IMR-90 (cell line): ENCODE data around the gene KRTAP1-5. TPM values are rescaled to one million over a fixed set of nuclear protein-coding genes. Genes with fewer than 3 reads are reported as not detected.

Experiments
- ATAC-seq: fragments of 200-7000 bp; cut with Tn5 transposase; 2 replicates; pipeline ENCODE4 v1.9.1; 2020; ENCODE audit warnings: low read depth, mild to moderate bottlenecking, moderate library complexity
- BruUV-seq: library from RNA; stranded (reverse); fragments of 400-500 nt; replicated peaks from 2 replicates; lab custom pipeline; 2021; lab: Mats Ljungman, UMichigan
- CTCF ChIA-PET: fragments of 300-600 bp; formaldehyde crosslinking; extraction: SDS; loops from one replicate; lab custom pipeline; 2021; ENCODE audit warnings: antibody characterized with exemption; lab: Yijun Ruan, JAX
- POLR2A ChIA-PET: fragments of 300-600 bp; sonication (Branson Sonifier 250); formaldehyde crosslinking; loops from one replicate; lab custom pipeline; 2022; ENCODE audit warnings: antibody characterized with exemption; ENCODE audit not compliant: unreplicated experiment; lab: Charles Lee
- DNase-seq: peaks from one replicate; pipeline ENCODE4 v3.0.0; 2013
- H2AFZ ChIP-seq: replicated peaks from 2 replicates; pipeline ENCODE3; 2013; ENCODE audit warnings: low read length, mild to moderate bottlenecking; ENCODE audit not compliant: poor library complexity
- H2AK5ac ChIP-seq: 2 replicates; pipeline ENCODE4 v1.6.1; 2013; ENCODE audit warnings: low read depth, low read length, inconsistent platforms
- H2AK9ac ChIP-seq: replicated peaks from 2 replicates; pipeline ENCODE3; 2013; ENCODE audit warnings: mild to moderate bottlenecking, low read depth, low read length, moderate library complexity; ENCODE audit not compliant: poor library complexity
- H2BK120ac ChIP-seq: 2 replicates; pipeline ENCODE4 v1.6.1; 2013; ENCODE audit warnings: low read depth, low read length, inconsistent platforms
- H2BK15ac ChIP-seq: 3 replicates; pipeline ENCODE4 v1.6.1; 2013; ENCODE audit warnings: low read depth, low read length, inconsistent platforms
- H2BK20ac ChIP-seq: 2 replicates; pipeline ENCODE4 v1.6.1; 2013; ENCODE audit warnings: low read depth, mild to moderate bottlenecking, inconsistent platforms, low read length, moderate library complexity
- H2BK5ac ChIP-seq: 2 replicates; pipeline ENCODE4 v1.6.1; 2013; ENCODE audit warnings: mild to moderate bottlenecking, low read depth, low read length, inconsistent platforms; ENCODE audit not compliant: poor library complexity, severe bottlenecking
- H3K14ac ChIP-seq: replicated peaks from 2 replicates; pipeline ENCODE4 v1.6.1; 2013; ENCODE audit warnings: low read depth, low read length, inconsistent platforms
- H3K18ac ChIP-seq: 2 replicates; pipeline ENCODE4 v1.6.1; 2013; ENCODE audit warnings: low read depth, low read length, control low read depth
- H3K23ac ChIP-seq: 2 replicates; pipeline ENCODE4 v1.6.1; 2013; ENCODE audit warnings: low read depth, low read length, inconsistent platforms
- H3K27ac ChIP-seq: 2 replicates; pipeline ENCODE4 v1.5.1; 2013; ENCODE audit warnings: mild to moderate bottlenecking, control low read depth, low read length; ENCODE audit not compliant: insufficient read depth
- H3K27me3 ChIP-seq: 2 replicates; pipeline ENCODE4 v1.6.1; 2013; ENCODE audit warnings: low read length; ENCODE audit not compliant: control insufficient read depth, insufficient read depth
- H3K36me3 ChIP-seq: 2 replicates; pipeline ENCODE4 v1.6.1; 2013; ENCODE audit warnings: low read length, mixed read lengths; ENCODE audit not compliant: control insufficient read depth, insufficient read depth
- H3K4ac ChIP-seq: 2 replicates; pipeline ENCODE4 v1.6.1; 2013; ENCODE audit warnings: low read depth, low read length, inconsistent platforms
- H3K4me1 ChIP-seq: 2 replicates; pipeline ENCODE4 v1.6.1; 2013; ENCODE audit warnings: low read length, mixed read lengths; ENCODE audit not compliant: control insufficient read depth, insufficient read depth
- H3K4me2 ChIP-seq: 2 replicates; pipeline ENCODE4 v1.6.1; 2013; ENCODE audit warnings: low read depth, mild to moderate bottlenecking, control low read depth, low read length, moderate library complexity
- H3K4me3 ChIP-seq: 2 replicates; pipeline ENCODE4 v1.5.1; 2013; ENCODE audit warnings: low read depth, mild to moderate bottlenecking, control low read depth, low read length, moderate library complexity; ENCODE audit not compliant: insufficient read depth
- H3K56ac ChIP-seq: 2 replicates; pipeline ENCODE4 v1.6.1; 2013; ENCODE audit warnings: low read length, inconsistent platforms; ENCODE audit not compliant: insufficient read depth; ENCODE audit errors: extremely low read depth
- H3K79me1 ChIP-seq, 2 experiments: 2 replicates each; pipeline ENCODE4 v1.6.1; 2013; ENCODE audit warnings: low read length in 2 of 2, inconsistent platforms in 1 of 2, low read depth in 1 of 2
- H3K9ac ChIP-seq: 2 replicates; pipeline ENCODE4 v1.6.1; 2013; ENCODE audit warnings: low read depth, low read length, control low read depth
- H3K9me1 ChIP-seq: 2 replicates; pipeline ENCODE4 v1.6.1; 2013; ENCODE audit warnings: low read length, inconsistent platforms; ENCODE audit not compliant: insufficient read depth
- H3K9me3 ChIP-seq: 2 replicates; pipeline ENCODE4 v1.6.1; 2013; ENCODE audit warnings: low read length; ENCODE audit not compliant: control insufficient read depth, insufficient read depth
- H4K20me1 ChIP-seq: 2 replicates; pipeline ENCODE4 v1.6.1; 2013; ENCODE audit warnings: low read length, inconsistent platforms; ENCODE audit not compliant: insufficient read depth
- H4K5ac ChIP-seq: 2 replicates; pipeline ENCODE4 v1.6.1; 2013; ENCODE audit warnings: mild to moderate bottlenecking, low read depth, low read length, control low read depth
- H4K8ac ChIP-seq, 2 experiments: 2 replicates each; pipeline ENCODE4 v1.6.1; 2013; ENCODE audit warnings: low read depth in 2 of 2, low read length in 2 of 2, control low read depth in 1 of 2, inconsistent platforms in 1 of 2
- H4K91ac ChIP-seq: 2 replicates; pipeline ENCODE4 v1.6.1; 2013; ENCODE audit warnings: low read depth, low read length, inconsistent platforms; ENCODE audit not compliant: insufficient read depth
- RAD21 ChIP-seq: IDR thresholded peaks from 2 replicates; pipeline ENCODE4 v1.6.1; 2012; ENCODE audit warnings: low read length, improper control_type of control experiment
- WGBS, 2 experiments: methylation state at CpG; one replicate each; pipeline versions ENCODE4 v1.1.5 to v1.1.7; 2013; ENCODE audit warnings: missing lambda C conversion rate in 2 of 2; ENCODE audit not compliant: insufficient read length in 1 of 2; ENCODE audit errors: extremely low coverage in 2 of 2; 5-methylcytosine and 5-hydroxymethylcytosine counted together
- dilution Hi-C: fragments of 300-500 bp; cut with HindIII; formaldehyde crosslinking; loops from one replicate; pipeline ENCODE4 v1.14.3; 2018; ENCODE audit warnings: low sequenced_read_pairs; ENCODE audit not compliant: unreplicated experiment
- in situ Hi-C: fragments of 300-500 bp; cut with MboI; formaldehyde crosslinking; loops from 3 replicates; pipeline ENCODE4 v1.14.3; 2019; ENCODE audit warnings: low sequenced_read_pairs, inconsistent platforms, mixed read lengths
- intact Hi-C: fragments of 100-400 bp; cut with micrococcal nuclease; formaldehyde crosslinking; loops from 2 replicates; pipeline ENCODE4 v1.10.0; 2022
- polyA plus RNA-seq, 3 experiments: library from polyadenylated mRNA; depleted of rRNA; stranded (reverse); fragments of >200 nt; gene quantifications; 2 replicates each; pipeline ENCODE4 v1.2.3, GENCODE V29; 2012; ENCODE audit warnings: low replicate concordance in 1 of 3
- total RNA-seq: library from RNA; depleted of rRNA; stranded (reverse); fragments of >200 nt; gene quantifications from 2 replicates; pipeline ENCODE4 v1.2.3, GENCODE V29; 2012

Gene KRTAP1-5
- total and polyA plus RNA-seq, 2 of the 4 experiments (the other 2 are of a cell fraction): 27.0 to 34.8 TPM

DNA sequence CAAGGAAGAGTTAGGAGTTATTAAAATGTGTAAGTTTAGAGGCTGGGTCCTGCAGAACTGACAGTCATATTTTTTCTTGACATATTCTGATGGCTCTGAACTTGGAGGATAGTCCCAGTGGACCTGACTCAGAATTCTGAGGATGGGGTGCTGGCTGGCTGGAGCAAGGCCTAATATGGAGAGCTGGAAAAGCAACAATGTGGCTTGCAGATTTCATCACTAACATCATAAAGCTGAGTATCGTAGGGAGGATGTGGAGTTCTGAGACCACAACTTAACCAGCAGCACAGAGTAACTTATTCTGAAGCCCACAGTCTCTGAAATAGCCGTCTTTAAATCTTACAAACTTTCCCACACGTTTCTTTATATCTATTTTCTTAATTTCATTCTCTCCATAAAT lies 2.3 kb downstream of the KRTAP1-5 start:
- Histone ChIP-seq H3K4me2 (no peak overlapping the region), H3K27ac (no peak overlapping the region), H4K20me1 (no peaks in the 10 kb centered on the region), H3K36me3 (no peaks in the 10 kb centered on the region), H3K9ac (no peak overlapping the region), H2AK5ac (no peak overlapping the region), H3K79me1 (no peaks in the 10 kb centered on the region), H3K4me3 (no peak overlapping the region), H3K56ac (no peak overlapping the region), H2BK15ac (no peak overlapping the region; the same call in 2 of the 3 replicates), H4K91ac (no peak overlapping the region), H3K27me3 (no peaks in the 10 kb centered on the region), H3K23ac (no peak overlapping the region), H3K4ac (0 out of 2 replicates have a peak overlapping the region, but pooled peaks have one; percentile 3), H3K18ac (no peak overlapping the region; the same call in 1 of the 2 replicates), H3K9me1 (peaks cover 7% of the 10 kb centered on the region), H4K5ac (no peak overlapping the region; the same call in 1 of the 2 replicates), H2BK5ac (peak overlapping the region; percentile 14), H3K14ac (no peak overlapping the region; the same call in 1 of the 2 replicates), H4K8ac (peak overlapping the region; percentile 10 to 24; a peak in 1 of 4 replicates), H2AFZ (no peak overlapping the region), H2BK120ac (0 out of 2 replicates have a peak overlapping the region, but pooled peaks have one; percentile 3), H3K9me3 (no peaks in the 10 kb centered on the region; the same call in 1 of the 2 replicates), H2AK9ac (no peak overlapping the region), H3K4me1 (peaks cover 9% of the 10 kb centered on the region), H2BK20ac (peak overlapping the region; percentile 13; the same call in 1 of the 2 replicates)
- POLR2A ChIA-PET: no interaction called here
- dilution Hi-C loops (no loop called here), intact Hi-C loops (no loop called here), in situ Hi-C loops (no loop called here)
- DNase-seq (peak; percentile 14), ATAC-seq (no peak)
- no TSS peak for BruUV-seq
- TF ChIP-seq RAD21: no peak
- CTCF ChIA-PET: interaction anchor here (1.3 kb wide), 1 partner anchor 44 kb away, joined by 3 read pairs; no protein-coding TSS in a partner anchor
- 100% methylated on average over 2 of the region's 3 CpGs; no CpG with 5 or more reads in 1 of the 2 experiments for WGBS, 2 experiments
